ENCODE results near the gene COL9A3.
"Not testable (repeated sequence)": the region's sequence is repeated elsewhere in the genome, so short reads cannot be mapped to it uniquely, and the experiment has no call there.

Gene COL9A3

GRCh38 chr20:62850333-62850974, 33.6 kb downstream of the COL9A3 start:
- in situ Hi-C loops (cut with MboI; ENCODE audit: low sequenced_read_pairs) = no loop called here

- in situ Hi-C loops (cut with MboI; ENCODE audit: low sequenced_read_pairs) = no loop called here
These were observed 35.3 kb downstream of the COL9A3 start for GRCh38 chr20:62852196-62852595.

DNA sequence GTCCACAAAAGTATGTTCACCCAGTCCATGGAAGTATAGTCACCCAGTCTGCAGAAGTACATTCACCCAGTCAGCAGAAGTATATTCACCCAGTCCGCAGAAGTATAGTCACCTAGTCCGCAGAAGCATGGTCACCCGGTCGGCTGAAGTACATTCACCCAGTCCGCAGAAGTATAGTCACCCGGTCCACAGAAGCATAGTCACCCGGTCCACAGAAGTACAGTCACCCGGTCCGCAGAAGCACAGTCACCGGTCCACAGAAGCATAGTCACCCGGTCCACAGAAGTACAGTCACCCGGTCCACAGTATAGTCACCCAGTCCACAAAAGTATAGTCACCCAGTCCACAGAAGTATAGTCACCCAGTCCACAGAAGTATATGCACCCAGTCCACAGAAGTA, 36.0 kb downstream of the COL9A3 start:
- in situ Hi-C loops (cut with MboI; ENCODE audit: low sequenced_read_pairs) = no loop called here

- in situ Hi-C loops (cut with MboI; ENCODE audit: low sequenced_read_pairs) = not testable (repeated sequence)
These were observed 36.5 kb downstream of the COL9A3 start for GRCh38 chr20:62853304-62853703.

GRCh38 chr20:62854121-62854520, 37.3 kb downstream of the COL9A3 start:
- in situ Hi-C loops (cut with MboI; ENCODE audit: low sequenced_read_pairs) = no loop called here

DNA sequence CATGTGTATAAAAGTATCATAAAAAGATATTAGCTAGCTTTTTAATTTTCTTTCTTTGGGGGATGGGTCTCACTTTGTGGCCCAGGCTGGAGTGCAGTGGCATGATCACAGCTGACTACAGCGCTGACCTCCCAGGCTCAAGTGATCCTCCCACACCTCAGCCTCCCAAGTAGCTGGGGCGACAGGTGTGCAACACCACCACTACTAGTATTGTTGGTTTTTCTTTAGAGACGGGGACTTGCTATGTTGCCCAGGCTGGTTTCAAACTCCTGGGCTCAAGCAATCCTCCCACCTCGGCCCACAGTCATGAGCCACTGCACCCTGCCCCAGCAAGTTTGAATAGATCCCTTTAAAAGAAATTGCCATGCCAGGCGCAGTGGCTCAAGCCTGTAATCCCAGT, 38.3 kb downstream of the COL9A3 start:
- in situ Hi-C loops (cut with MboI; ENCODE audit: low sequenced_read_pairs) = no loop called here

DNA sequence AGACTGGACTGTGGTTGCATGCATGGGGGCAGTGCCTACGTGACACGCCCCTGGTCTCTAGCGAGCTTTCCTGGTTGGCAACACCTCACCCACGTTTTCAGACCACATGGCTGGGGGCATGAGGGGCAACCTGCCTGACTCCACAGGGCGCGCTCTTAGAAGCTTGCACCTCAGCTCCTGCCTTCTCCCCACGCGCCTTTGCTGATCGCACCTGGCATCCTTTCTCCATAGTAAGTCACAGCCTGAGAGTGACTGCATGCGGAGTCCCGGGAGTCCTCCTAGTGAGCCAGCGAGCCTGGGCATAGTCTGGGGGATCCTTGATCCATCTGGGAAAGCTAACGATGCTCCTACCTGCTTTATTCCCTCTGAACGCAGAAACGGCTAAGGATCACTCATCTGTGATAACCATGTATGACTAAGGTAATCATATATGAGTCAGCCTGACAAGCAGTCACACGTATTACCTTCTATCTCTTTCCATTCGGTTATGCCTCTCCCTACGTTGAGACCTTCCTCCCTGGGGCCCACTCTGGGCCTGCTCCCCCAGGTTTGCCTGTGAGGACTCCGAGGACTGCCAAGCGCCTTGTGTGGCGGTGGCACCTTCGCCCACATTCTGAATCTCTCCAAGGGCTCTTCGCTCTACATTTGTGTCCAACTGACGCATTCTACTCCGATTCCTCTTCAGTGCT, 40.2 kb downstream of the COL9A3 start:
- in situ Hi-C loops (cut with MboI; ENCODE audit: low sequenced_read_pairs) = no loop called here

DNA sequence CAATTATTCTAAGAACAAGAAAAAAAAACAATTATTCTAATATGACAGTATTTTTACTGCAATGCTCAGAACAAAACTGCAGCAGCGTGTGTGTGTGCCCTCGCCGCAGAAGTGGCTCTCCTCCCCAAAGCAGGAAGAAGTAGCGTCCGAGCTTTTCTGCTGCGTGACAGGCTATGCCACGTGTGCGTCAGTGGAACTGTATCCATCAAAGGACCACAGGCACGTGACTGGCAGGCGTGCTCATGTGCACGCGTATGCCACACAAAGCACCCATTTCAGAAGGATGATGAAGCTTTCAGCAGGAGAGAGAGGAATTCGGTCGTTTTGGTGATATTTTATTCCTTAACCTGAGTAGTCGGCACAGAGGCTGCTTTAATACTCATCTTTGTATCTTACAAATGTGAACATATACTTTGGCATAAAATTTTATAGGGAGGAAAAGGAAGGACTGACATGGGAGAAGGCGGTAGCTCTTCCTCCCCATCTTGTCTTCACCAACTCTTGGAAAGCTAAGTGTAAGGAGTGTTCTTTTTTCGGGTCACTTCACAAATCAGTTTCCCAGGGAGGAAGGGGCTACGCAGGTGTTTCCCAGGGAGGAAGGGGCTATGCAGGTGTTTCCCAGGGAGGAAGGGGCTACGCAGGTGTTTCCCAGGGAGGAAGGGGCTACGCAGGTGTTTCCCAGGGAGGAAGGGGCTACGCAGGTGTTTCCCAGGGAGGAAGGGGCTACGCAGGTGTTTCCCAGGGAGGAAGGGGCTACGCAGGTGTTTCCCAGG, 41.4 kb downstream of the COL9A3 start:
- in situ Hi-C loops (cut with MboI; ENCODE audit: low sequenced_read_pairs) = no loop called here

DNA sequence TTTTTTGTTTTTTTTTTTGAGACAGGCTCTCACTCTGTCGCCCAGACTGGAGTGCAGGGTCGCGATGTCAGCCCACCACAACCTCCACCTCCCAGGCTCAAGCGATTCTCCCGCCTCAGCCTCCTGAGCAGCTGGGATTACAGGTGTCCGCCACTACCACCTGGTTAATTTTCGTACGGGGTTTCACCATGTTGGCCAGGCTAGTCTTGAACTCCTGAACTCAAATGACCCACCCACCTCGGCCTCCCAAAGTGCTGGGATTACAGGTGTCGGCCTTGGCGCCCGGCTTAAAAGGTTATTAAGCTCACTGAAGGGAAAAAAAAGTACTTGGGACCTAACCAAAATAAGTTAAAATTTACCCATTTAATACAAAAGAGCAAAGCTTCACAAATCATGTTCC, 42.9 kb downstream of the COL9A3 start:
- in situ Hi-C loops (cut with MboI; ENCODE audit: low sequenced_read_pairs) = no loop called here

DNA sequence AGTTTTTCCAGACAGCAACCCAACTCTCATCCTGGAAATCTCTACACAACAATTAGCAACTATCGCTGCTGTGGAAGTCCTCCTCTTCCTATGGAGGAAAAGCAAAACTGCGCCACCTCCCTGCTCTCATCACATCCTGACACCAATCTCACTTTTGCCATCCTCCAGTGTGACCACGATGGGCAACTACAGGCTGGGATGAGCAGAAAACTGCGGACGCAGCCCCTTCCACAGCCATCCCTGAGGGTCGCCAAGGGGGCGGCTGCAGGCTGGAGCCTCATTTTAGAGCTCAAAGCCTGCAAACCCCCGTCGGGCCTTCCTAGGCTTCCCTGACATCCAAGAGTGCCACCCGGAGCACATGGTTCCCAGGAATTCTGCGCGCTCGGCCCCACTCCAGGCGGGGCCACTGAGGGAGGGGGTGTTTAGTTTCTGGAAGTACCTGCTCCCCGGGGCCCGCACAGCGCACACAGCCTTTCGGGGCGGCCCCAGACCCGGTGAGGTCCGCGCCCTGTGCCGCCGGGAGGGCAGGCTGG, 43.6 kb downstream of the COL9A3 start:
- in situ Hi-C loops (cut with MboI; ENCODE audit: low sequenced_read_pairs) = no loop called here

DNA sequence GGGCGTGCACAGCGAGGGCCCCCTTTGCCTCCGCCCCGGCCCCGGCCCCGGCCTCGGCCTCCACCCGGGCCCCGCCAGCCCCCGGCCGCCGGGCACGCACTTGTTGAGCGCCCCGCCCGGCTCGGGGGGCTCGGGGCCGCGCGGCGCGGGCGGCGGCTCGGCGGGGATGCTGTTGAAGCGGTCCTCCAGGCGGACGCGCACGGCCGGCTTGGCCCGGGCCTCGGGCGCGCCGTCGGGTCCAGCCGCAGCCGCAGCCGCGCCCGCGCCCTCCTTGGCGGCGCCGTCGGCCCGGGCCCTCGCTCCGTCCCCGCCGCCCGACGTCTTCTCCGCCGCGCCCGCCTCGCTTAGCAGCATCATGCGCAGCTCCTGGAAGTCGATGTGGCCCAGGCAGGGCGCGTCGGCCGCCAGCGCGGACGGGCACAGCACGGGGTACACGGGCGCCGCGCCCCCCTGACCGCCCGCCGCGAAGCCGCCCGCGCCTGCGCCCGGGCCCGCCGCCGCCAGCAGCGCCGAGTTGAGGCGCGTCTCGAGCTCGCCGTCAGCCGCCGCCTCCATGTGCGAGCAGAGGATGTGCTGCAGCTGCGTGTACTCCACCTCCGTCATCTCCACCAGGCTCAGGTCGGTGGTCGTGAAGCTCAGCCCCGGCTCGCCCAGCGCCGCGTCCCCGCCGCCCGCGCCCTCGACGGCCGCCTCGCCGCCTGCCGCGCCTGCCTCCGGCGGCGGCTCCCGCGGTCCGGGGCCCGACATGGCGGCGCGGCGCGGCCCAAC, 44.3 kb downstream of the COL9A3 start:
- in situ Hi-C loops (cut with MboI; ENCODE audit: low sequenced_read_pairs) = no loop called here

- in situ Hi-C loops (cut with MboI; ENCODE audit: low sequenced_read_pairs) = no loop called here
These were observed 45.0 kb downstream of the COL9A3 start, which contains the start of gene TCFL5 for GRCh38 chr20:62861726-62862336. TCFL5 (minus strand) TSS chr20:62861822; CDS start chr20:62861670, 152 bp downstream.

GRCh38 chr20:62864207-62864606, 47.4 kb downstream of the COL9A3 start:
- in situ Hi-C loops (cut with MboI; ENCODE audit: low sequenced_read_pairs) = no loop called here

- in situ Hi-C loops (cut with MboI; ENCODE audit: low sequenced_read_pairs) = no loop called here
These were observed 55.5 kb downstream of the COL9A3 start for GRCh38 chr20:62872184-62872847.

GRCh38 chr20:62872862-62873261, 56.0 kb downstream of the COL9A3 start:
- in situ Hi-C loops (cut with MboI; ENCODE audit: low sequenced_read_pairs) = no loop called here

DNA sequence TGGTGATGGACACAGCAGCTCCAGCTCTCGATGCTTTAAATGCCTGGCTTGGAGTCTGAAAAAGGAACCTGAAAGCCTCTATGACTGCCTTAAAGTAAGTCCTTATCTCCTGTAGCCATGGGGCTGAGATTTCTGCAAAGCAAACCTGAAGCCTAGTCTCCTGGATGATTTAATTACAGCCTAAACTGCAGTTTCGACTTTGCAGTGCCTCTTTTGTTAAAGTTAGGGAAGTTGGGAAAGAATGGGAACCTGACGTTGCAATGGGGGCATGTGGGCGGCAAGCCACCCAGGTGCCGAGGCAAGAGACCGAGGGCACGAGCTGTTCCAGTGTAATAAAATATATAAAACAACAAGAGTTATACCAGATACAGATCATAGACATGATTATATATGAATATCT, 56.4 kb downstream of the COL9A3 start:
- in situ Hi-C loops (cut with MboI; ENCODE audit: low sequenced_read_pairs) = no loop called here

DNA sequence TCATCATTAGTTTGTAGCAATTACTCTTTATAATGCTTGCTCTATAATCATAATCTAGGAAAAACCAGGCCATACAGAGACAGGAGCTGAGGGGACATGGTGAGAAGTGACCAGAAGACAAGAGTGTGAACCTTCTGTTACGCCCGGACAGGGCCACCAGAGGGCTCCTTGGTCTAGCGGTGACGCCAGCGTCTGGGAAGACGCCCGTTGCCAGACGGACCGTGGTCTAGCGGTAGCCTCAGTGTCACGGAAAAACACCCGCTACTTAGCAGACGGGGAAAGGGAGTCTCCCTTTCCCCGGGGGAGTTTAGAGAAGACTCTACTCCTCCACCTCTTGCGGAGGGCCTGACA, 56.8 kb downstream of the COL9A3 start:
- in situ Hi-C loops (cut with MboI; ENCODE audit: low sequenced_read_pairs) = not testable (repeated sequence)

DNA sequence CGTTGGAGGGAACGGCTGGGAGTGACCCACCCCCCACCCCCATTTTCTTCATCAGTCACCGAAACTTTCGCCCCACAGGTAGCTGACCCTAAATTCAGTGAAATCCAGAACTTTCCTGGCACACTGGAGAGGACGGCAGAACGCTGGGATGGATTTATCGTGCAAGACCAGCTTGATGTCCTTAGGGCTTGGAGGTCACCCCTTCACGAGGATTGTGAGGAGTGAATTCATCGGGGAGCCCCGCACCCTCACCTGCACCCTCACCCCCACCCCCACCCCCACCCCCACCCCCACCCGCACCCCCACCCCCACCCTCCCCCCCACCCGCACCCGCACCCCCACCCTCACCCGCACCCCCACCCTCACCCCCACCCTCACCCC, 58.1 kb downstream of the COL9A3 start:
- in situ Hi-C loops (cut with MboI; ENCODE audit: low sequenced_read_pairs) = no loop called here

GRCh38 chr20:62875419-62876361, 58.8 kb downstream of the COL9A3 start:
- in situ Hi-C loops (cut with MboI; ENCODE audit: low sequenced_read_pairs) = no loop called here

Data from HL-60/S4 (cell line).